DMS79 treated with DMSO at 0.1 percent for 48 hours (cell line): Measurements from ENCODE around the gene FOSB.
A peak's percentile ranks its signal among the peaks of the same experiment; 100 is the strongest.
"Not testable (repeated sequence)": the region's sequence is repeated elsewhere in the genome, so short reads cannot be mapped to it uniquely, and the experiment has no call there.

ENCODE experiments used
- DNase-seq: peaks from one replicate; lab custom pipeline; 2025; lab: John Stamatoyannopoulos, UW

The FOSB gene

DNA sequence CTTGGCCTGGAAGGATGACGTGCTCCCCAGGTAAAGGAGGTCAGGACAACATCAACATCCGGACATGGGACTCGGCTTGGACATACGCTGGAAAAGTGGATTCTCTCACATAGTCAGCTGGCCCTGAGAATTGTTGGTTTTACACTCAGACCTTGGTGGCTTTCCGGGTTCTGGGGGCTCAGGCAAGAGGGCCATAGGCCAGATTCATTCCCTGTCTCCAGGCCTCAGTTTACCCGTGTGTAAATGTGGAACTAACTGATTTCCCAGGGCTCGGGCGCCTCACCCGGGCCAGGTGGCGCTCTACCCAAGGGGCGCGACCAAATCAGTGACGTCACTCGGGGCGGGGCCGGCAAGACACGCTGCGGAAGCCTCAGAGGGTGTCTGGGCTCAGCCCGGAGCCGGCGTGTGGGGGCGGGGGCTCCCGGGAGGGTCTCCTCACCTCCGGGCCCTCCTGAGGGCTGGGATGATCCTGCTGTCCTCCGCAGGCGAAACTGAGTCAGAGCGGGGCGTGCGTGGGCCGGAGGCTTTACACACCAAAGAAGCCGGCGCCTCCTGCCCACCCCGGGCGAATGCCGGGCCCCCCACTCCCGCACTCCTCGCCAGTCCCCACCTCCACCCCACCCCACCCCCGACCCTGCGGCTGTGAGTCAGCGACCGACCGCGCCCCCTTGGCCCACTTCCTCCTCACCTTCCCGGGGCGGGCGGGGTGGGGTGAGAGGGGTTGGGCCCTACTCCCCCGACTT is 38.6 kb downstream of the FOSB start:
- DNase-seq, result peak; percentile 74

- DNase-seq, result peak; percentile 49
Measured at GRCh38 chr19:45506989-45507871, 39.4 kb downstream of the FOSB start, which contains the start of gene VASP. Gene VASP (plus strand): TSS chr19:45507479. CDS start chr19:45507772, 293 bp downstream.

- DNase-seq, result peak; percentile 3
Measured at GRCh38 chr19:45507872-45508416, 40.1 kb downstream of the FOSB start.

GRCh38 chr19:45508417-45508860 is 40.6 kb downstream of the FOSB start:
- peak; percentile 3 for DNase-seq

DNA sequence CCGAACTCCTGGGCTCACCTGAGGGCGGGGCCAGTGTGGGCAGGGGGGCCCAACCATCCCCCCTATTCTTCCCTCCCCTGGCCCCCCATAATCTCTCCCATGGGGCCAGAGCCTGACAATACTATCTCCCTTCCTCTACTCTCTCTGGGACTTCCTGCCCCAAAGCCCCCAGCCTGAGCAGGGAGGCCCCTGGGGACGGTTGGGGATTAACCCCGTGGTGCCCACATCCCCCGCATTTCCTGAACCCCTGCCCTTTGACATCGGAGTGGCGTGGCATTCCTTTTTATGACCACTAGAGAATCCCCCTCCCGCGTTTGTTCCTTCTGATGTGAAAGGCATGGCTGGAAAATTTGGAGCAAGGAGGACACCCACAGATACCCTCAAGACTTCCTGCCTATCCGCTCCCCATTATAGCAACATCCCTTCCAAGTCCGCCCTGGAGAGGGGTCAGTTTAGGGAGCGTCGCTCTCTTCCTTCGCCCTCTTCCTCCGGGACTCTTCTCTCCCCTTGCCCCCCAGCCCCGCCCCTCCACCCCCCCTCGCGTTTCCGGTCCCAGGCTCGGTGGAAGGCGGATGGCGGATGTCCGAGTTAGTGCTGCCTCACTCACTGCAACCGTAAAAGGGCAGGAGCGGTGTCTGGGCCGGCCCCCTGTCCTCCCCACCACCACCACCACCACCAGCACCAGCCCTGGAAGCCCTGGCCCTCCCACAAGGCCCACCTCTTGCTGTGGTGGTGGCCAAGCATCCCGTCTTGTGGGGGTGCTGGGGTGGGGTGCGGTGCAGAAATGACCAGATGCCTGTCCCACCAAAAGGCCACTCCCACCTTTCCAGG is 41.3 kb downstream of the FOSB start:
- DNase-seq, result no peak

GRCh38 chr19:45509692-45510015 is 41.9 kb downstream of the FOSB start:
- DNase-seq, result no peak

DNA sequence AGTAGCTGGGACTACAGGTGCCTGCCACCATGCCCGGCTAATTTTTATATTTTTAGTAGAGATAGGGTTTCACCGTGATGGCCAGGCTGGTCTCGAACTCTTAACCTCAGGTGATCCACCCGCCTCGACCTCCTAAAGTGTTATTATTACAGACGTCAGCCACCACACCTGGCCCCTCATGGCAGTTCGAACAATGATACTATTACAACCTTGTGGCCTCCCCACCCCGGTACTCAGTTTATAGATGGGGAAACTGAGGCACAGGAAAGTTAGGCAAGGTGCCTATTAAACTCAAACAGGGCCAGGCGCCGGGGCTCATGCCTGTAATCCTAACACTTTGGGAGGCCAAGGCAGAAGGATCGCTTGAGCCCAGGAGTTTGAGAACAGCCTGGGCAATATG is 42.6 kb downstream of the FOSB start:
- not testable (repeated sequence) for DNase-seq

- no peak for DNase-seq
Measured at GRCh38 chr19:45511074-45511473, 43.3 kb downstream of the FOSB start.

DNA sequence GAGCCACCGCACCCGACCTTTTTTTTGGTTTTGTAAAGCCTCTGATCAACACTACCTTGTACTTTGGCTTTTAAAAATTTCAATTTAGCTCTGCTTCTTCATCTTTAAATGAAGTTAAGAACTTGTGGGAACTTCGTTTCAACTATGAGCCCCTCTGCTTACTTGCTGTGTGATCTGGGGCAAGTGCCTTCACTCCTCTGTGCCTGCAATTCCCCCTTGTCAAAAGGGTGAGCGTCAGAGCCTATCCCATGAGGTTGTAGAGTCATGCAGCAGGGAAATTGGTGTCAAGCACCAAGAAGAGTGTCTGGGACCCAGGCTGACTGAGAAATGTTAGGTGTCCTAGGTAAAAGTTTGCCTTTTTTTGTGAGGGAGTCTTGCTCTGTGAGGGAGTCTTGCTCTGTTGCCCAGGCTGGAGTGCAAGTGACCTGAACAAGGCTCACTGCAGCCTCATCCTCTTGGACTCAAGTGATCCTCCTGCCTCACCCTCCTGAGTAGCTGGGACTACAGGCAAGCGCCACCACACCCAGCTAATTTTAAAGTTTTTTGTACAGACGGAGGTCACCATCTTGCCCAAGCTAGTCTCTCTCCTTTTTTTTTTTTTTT is 45.2 kb downstream of the FOSB start:
- DNase-seq, result no peak

DNA sequence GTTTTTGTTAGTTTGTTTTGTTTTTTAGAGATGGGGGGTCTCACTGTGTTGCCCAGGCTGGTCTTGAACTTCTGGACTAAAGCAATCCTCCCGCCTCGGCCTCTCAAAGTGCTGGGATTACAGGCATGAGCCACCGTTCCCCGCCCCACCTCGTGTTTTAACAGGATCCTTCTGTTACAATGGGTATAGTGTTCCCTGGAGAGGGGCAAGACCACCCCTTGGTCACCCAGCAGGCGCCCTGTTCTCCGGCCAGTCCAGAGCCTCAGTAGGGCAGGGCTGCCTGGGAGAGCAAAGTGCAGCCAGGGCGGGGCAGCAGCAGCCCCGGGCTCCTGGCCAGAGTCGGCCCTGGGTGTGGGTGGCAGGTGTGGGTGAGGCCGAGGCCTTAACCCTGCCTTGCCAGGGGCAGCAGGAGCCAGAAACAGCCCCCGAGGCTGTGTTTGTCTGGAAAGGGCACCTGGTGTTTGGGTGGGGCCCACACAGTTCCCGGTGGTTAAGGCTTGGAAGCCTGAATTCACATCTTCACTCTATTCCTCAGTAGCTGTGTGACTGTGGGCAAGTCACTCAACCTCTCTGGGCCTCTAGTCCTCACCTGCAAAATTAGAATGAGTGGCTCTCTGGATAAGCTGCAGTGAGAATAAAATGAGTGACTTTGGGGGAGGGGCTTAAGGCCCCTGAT is 46.7 kb downstream of the FOSB start:
- no peak for DNase-seq

DNA sequence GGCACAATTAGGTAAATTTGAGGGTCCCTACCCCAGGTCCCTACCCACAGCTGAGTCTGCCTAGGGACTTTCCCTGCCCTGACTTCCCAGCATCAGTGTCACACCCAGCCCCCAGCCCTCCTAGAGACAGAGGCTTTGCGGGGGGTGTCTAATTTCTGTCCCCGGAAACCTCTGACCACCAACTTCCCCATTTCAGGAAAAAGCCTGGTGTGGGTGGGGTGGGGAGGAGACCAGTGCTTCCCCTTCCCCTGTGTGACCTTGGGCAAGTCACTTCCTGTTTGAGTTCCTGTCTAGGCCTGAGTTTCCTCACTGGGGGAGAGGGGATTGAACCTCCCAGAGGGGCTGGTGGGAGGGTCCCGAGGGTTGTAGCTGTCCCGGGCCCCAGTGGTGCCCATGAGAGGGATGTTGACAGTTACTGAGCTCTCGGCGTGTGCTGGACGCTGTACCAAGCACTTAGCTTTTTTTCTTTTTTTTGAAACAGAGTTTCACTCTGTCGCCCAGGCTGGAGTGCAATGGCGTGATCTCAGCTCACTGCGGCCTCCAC is 47.4 kb downstream of the FOSB start:
- DNase-seq, result no peak

DNA sequence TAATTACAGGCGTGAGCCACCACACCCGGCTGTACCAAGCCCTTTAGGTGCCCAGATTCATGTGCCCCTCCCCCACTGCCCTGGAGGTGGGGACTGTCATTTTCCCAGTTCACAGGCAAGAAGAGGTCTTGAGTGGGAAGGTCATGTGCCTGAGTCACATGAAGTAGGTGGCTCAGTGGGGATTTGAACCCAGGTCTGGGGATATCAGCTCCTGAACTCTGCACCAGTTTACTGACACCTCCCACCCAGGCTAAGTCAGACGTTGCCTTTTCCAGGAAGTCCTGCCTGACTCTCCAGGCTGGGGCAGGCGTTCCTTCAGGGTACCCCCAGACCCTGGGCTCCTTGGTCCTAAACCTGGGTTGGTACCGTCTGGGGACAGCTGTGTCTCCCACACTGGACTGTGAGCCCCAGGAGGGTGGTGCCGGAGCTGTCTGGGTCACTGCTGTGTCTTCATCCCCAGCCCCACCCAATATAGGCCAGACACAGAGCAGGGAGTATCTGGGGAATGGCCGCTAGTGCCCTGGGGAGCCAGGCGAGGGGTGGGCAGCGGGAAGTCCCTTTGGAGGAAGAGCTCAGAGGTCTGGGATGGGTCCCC is 48.1 kb downstream of the FOSB start:
- no peak for DNase-seq

DNA sequence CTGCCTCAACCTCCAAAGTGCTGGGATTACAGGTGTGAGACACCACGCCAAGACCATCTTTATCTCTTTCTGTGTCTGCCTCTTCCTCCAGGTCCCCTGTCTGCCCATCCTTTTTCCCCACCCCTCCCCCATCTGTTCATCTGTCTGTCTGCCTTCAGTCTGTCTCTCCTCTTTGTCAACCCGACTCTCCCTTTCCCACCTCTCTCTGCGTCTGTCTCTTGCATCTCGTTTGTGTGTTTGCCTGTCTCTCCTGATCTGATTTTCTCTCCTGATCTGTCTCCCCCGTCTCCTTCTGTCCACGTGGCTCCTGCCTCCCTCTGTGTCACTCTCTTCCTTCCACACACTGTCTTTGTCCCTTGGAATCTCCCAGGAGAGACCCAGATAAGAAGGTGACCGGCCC is 49.4 kb downstream of the FOSB start:
- DNase-seq, result no peak

- no peak for DNase-seq
Measured at GRCh38 chr19:45517641-45518468, 50.1 kb downstream of the FOSB start.

DNA sequence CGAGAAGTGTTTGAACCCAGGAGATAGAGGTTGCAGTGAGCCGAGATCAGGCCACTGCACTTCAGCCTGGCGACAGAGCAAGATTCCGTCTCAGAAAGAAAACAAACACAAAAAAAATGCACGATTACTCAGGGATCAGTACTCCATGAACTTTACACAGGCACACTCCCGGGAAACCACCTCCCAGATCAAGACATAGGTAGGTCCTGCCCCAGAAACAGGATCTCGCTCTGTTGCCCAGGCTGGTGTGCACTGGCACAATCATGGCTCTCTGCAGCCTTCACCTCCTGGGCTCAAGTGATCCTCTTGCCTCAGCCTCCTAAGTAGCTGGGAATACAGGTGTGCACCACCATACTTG is 50.7 kb downstream of the FOSB start:
- DNase-seq, result no peak

DNA sequence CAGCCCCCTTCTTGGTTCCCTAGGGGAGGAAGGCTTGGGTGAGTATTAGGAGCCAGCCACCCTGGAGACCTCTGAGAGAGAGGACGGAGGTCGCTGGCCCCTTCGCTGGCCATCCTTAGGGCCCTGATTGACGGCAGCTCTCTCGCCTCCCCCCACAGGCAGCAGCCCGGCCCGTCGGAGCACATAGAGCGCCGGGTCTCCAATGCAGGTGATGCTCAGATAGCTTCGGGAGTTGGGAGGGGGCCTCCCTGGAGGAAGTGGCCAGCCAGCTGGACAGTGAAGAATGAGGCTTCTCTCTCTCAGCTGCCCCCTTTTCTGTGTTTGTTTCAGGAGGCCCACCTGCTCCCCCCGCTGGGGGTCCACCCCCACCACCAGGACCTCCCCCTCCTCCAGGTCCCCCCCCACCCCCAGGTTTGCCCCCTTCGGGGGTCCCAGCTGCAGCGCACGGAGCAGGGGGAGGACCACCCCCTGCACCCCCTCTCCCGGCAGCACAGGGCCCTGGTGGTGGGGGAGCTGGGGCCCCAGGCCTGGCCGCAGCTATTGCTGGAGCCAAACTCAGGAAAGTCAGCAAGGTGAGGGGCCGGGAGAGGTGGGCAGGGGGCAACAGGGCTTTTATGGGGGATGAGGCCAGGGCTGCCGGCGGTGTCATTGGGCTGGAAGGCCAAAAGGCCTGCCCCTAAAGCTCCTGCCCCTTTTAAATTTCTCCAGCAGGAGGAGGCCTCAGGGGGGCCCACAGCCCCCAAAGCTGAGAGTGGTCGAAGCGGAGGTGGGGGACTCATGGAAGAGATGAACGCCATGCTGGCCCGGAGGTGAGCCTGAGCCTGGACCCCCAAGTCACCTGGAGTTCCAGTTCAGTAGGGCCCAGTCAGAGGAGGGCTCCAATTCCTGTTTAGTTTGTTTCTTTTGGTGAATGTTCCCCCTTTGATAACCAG is 54.5 kb downstream of the FOSB start:
- no peak for DNase-seq

DNA sequence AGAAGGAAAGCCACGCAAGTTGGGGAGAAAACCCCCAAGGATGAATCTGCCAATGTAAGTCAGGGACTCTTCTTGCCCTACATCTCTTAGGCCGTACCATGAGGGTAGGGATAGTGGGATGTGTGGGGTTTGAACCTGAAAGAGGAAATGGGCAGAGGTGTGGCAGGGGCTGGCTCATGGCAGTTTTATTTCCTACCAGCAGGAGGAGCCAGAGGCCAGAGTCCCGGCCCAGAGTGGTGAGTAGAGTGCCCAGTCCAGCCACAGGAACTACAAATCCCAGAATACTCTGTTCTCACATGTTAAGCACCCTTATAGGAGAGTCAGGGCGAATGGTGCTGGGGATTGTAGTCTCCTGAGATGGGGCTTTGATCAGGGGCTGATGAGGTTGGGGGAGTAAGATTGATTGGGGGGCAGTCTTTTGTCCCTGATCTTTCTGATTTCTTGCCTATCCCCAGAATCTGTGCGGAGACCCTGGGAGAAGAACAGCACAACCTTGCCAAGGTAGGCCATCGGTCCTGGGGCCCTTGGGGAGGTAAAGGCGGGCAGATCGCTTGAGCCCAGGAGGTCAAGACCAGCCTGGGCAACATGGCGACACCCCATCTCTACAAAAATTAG is 56.0 kb downstream of the FOSB start:
- DNase-seq, result peak; percentile 74

DNA sequence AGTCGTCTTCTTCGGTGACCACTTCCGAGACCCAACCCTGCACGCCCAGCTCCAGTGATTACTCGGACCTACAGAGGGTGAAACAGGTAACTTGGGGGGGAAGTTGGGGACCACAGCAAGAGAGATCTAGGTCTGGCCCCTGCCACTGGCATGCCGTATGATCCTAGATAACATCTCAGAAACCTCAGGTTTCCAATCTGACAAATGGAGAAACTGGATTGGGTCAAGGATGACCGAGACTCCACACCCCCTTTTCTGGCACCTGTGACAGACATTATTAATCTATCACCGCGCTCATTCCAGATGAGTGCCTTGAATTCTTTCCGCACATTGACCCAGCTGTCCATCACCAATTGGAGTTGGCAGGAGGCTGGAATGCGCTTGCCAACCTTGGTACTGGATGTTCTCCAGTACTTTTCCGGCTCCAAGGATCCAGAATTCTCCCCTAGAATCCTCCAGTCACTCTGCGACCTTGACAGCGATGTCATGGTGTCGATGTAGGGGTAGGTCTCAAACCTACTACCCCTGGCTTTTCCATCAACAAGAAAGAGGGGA is 56.9 kb downstream of the FOSB start:
- no peak for DNase-seq
